Activated gamma-delta T cell treated with Interleukin-2 at 50 U/mL for 16 hours (primary cell): ENCODE measurements around the gene DNAJB5.
A peak's percentile ranks its signal among the peaks of the same experiment; 100 is the strongest.

ENCODE experiments used
- DNase-seq: peaks from one replicate; pipeline ENCODE4 v3.0.0-alpha.2; 2020

The DNAJB5 gene

DNA sequence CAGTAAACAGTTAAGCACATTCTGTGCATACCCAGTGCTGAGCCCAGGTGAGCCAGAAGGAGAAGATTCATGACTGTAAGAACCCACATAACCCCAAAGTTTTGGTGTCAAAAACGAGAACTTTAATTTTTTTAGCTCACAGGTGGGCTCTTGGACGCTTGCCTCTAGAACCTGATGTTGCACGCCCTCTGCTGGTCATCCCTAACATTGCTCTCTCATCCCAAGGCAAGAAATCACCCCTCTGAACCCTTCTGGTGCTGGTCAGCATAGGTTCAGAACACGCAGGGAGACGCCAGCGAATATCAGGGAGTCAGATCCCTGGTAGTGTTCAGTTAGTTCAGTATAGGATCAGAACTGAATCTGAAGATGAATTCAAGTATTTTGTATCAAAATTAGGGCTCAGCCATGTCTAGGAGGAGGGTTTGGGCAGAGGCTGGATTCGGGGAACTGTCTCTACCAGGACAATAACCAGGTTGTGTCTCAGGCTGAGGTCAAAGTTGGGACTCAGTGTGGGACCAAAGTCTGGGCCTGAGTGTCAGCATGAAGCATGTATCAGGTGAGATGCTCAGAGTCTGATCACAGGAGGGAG, 4.1 kb upstream of the DNAJB5 start:
- DNase-seq, result peak; percentile 54

DNA sequence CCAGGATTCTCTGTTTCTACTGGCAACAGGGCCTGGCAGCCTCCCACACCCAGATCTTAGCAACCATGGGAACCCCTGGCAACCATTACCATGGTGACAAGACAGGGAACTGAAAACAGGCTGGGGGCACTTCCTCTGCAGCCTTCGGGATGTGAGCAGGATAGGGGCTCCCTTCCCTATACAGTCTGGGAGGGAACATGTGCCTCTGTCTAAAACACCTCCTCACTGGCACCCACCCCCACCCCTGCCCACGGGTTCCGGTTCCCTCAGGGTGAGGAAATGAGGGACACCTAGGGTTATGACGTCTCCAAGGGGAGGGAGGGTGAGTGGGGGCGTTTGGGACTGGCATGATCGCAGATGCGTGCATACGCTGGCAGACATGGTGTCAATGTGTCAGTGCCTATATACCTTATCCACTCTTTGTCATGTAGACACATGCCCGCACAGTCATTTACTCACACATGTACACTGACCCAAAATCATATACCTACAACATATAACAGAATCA, 3.0 kb upstream of the DNAJB5 start:
- peak; percentile 38 for DNase-seq

DNA sequence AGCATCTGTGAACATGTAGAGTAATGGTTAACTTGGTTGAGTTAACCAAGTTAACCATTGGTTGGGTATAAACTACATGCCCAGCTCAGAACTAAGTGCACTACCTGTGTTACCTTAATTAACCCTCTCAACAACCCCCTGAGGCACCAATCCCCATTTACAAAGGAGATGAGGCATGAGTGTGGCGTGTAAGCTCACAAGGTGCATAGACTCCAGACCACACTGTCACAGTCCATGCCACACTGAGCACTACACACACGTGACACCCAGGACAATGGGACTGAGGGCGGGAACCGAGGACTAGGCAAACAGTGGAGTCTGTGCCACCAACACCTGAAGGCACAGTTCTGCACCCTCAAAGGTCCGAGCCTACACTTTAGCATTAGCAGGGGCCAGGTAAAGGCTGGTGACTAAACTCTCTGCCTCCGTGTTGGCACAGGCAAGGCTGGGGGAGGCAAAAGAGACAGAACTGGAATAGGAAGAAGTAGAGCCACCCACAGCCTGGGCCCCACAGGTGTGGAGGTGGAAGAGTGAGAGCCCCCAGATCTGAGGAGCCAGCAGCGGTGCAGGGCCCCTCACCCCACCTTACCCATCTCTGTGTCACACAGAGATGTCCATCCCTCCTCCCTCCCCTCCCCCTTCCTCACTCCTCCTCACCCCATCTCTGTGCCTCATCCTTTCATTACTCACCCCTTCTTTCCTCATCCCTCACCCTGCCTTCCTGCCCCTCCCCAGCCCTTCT, 2.2 kb upstream of the DNAJB5 start:
- no peak for DNase-seq

DNA sequence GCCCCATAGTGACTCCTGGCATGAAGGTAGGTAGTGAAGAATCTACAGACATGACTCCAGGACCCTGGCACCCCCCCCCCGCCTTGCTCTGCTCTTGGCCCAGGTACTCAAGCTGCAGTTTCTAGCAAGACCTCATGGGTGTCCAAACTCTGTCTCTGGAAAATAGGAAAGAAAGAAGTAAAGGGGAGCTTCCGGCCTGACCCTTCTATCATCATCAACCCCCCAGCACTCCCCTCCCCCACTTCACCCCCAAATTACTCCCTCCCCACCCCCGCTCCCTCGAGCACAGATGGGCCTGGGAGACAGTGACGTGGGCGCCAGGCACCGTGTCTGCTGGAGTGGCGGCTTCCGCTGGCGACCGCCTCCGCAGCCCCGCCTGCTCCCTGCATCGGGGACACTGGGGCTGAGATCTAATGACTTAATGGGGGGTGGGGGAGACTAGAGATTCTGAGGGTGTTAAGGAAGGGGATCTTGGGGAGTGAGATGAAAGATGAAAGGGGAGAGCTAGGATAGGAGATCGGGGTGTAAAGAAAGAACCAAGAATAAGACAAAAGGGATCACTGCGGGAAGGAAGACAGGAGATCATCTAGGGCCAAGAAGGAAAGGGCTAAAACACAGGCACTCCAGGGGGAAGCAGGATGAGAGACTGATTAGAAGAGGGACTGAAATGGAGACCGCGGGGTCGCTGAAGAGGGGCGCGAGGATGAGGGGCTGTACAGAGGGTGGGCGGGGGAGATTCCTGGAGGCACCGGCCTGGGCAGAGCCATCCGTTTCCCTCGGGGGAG, 1.1 kb upstream of the DNAJB5 start:
- DNase-seq, result no peak

DNA sequence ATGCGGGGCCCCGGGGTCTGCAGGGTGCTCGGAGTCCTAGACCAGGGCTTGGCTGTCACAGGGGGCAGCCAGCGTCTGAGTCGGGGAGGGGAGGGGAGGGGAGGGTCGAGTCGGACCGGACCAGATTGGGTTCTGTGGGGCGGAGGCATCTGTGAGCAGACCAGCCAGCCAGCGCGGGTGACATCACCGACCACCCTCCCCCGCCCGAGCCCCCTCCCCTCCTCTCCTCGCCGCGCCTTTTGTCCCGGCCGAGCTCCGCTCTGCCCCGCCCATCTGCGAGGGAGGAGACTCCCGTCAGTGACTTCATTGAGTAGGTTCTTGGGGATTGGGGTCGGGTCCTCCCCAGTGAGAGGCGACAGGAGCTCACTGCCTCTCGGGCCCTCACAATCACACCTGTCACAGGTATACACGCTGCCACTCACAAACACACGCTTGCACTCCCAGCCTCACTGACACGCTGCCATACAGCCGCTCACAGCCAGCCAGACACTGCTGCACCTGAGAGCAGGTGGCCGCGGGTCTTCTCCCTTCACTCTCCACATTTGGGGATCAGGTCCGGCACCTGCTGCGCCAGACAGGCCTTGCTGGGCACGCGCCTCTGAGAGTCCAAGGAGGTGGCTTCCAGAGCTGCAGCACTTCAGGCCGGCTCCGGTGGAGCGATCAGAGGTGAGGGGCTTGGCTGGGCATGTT, 546 bp downstream of the DNAJB5 start:
- DNase-seq, result peak; percentile 20

DNA sequence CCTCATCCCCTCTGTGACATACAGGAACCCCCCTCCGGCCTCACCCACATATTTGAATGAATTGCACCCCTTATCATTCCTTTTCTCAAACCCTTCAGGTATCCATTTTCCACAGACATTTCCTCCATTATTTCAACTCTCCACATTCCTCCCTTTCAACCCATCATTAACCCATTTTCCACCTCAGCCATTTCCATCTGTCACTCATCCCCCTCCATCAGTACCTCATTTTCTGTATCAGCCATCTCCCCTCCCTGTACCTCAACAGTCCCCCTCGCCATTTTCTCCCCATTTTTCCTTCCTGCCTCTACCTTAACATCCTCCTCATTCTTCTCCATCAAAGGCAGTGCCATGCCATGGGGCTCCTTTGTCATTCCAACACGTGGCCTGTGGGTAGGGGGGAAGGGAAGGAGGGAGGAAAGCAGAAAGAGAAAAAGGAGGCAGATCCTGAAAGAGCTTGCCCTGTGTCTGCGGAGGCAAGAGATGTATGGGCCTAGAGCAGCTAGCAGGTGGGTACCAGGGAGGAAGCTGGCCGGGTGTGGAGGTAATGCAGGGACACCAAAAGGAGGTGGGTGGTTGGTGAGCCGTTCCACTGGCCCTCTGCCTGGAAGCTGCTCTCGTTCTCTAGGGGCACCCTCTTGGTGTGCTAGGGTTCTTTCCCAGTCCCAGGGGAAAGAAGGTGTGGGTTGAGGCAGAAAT, 1.5 kb downstream of the DNAJB5 start:
- DNase-seq, result no peak

DNA sequence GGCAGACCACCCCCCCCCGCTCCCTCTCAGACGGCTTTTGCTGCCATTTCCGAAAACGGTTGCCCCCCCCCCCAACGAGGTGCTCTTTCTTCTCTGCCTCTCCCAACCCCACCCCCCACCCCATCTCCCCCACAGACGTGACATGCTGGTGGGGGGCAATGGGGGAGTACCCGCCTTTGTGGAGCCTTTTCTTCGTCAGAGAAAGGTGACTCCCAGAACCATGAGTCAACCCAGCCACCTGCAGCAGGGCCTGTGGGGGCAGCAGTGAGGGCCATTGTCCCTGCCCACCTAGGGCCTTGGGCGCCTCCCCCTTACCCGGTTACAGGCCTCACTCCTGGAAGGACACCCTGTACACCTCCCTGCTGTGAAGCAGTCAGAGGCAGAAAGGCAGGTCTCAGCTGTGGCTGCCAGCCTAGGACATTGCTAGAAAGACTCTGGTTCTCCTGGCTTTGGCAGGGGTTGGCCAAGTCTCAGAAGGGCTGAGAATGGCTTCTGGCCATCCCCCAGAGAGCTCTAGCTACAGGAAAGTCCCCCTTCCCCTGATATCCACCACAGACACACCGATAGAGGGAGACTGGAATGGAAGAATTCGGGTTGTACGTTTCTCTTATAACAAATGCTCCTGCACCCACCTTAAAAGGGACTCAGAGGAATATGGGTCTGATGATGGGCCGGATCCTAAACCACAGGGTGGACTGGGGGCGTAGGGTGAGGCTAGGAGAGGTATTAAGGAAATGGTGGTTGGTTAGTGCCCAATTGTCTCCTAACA, 2.2 kb downstream of the DNAJB5 start:
- DNase-seq, result no peak

DNA sequence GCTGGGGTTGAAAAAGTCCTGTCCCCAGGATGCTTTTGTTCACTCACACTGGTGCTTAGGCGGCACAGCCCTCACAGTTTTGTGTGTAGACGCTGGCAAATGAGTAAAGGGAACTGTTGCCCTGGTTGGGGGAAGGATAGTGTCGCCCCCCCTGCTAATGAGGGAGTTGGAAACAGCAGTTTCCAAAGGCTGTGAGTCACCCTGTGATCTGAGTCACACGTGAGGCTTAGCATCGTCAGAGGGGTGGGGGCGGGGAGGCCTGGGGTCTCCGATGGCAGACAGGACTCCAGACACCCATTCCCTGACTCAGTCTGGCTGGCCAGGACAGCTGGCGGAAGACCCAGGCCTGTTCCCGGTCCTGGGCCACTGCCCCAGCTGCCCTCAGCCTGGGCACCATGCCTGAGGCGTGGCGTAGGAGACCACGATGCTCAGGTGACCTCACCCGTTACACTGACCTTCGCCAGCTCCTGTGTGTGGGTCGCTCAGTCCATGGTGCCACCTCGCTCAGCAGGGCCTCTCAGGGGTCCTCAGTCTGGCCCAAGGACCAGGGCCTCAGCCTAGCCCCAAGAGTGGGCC, 2.9 kb downstream of the DNAJB5 start:
- DNase-seq, result no peak

DNA sequence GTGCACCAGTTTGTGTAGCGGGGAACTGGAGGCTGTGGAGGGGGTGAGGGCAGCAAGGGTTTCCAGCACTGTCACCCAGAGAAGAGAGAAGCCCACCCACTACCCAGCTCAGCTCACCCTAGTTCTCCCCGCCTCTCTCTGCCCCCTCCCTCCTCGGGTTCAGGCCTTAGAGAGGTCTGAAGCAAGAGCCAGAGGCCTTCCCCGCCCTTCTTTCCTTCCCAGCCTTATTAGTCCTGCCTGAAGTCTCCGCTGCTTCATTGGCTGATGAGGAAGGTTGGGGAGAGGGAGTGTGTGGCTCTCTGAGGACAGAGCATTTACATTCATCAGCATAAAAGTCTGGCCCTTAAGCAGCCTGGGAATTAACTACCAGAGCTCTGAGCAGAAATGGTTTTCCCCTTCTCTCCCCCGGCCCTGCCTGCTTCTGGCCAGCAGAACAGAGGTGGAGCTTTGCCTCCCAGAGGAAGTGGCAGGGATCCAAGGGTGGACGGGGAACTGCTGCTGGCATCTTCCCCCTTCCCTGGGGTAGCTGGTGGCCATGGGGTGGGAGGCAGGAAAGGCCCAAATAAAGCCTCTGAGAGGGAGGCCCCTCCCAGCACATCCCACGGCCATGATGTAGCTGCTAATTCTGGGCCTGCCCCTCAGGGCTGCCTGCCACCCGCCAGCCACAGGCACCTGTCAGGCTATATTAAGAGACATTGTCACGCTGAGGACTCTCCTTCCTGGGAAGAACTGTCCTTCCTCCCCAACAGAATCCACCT, 4.1 kb downstream of the DNAJB5 start:
- DNase-seq, result no peak

DNA sequence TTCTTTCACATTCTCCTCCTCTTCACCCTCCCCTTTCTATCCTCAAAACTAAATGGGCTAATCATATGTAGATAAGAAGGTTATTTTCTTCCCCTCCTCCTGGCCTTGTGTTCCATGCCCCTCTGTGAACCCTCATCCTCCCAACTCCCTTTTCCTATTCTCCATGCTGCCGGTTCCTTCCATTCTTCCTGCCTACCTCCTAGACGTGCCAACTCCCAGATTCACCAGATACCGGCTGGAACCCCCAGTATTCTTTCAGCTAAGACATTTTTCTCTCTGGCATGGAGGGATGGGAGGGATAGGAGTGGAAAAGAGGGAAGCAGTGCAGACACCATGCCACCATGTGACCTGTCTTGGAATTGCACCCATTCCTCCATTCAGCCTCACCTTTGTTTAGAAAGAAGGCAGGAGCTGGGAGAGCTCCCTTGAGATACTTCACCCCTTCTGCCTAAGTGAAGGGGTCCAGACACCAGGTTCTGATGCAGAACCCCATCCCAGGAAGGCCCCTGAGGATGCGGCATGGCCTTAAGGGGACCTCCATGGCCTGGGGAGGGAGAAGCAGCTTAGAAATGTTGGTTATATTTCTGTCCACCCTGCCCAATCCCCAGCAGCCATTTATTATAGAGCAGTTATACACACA, 4.8 kb downstream of the DNAJB5 start:
- no peak for DNase-seq

DNA sequence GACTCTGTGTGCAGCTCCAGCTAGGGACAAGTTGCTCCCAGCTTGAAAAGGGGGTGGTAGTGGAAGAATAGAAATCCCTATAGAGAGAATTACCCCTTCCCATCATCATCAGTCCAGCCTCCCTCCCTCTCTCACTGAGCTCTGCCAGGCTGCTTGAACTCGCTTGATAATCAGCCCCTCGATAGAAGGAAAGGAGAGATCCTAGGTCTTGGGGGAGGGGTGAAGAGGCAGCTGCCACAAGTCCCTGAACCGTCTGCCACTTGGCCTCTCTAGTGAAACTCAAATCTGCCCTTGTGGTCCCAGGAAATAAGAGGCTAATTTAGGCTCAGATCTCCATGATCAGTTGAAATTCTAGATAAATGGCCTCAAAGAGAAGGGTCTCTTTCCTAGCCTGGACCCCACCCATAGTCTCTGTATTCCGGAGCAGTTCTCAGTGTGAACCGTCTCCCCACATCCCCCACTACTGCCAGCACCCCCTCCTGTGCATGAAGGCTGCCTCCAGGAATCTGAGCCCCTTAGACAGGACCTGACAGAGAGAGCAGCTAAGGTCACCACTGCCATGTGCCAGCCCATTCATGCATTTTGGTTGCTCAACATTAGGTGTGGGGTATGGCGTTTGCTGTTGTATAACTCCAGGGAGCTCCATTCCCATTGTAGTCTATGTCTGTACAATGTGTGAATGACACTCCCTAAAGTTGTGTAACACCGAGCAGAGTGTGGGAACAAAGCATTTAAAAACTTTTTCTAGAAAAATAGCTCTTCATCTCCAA, 5.5 kb downstream of the DNAJB5 start:
- no peak for DNase-seq

DNA sequence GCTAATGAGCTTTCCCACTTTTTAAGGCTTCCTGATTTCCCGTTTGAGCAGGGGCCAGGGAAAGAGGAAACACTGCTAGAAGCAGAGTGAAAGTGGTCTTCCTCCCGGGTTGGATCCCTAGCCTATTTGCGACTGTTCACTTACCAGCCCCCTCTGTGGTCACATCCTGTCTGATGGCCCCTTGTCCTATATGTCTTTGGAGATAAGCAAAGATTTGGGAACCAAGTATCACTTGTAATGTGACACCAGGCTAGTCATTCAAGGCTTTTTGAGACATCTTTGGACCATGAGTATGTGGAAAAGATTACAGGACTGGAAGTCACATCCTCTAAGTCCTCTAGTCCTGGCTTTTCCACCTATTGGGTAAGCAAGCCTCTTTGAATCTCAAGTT, 6.1 kb downstream of the DNAJB5 start:
- DNase-seq, result no peak

DNA sequence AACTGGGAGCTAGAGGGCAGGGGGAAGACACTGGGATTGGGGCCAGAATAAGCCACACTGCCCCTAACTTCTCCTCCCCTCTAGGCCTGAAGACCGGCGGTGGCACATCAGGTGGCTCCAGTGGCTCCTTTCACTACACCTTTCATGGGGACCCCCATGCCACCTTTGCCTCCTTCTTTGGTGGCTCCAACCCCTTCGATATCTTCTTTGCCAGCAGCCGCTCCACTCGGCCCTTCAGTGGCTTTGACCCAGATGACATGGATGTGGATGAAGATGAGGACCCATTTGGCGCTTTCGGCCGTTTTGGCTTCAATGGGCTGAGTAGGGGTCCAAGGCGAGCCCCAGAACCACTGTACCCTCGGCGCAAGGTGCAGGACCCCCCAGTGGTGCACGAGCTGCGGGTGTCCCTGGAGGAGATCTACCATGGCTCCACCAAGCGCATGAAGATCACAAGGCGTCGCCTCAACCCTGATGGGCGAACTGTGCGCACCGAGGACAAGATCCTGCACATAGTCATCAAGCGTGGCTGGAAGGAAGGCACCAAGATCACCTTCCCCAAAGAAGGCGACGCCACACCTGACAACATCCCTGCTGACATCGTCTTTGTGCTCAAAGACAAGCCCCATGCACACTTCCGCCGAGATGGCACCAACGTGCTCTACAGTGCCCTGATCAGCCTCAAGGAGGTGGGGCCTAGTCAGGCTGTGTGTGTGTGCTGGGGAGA, 6.8 kb downstream of the DNAJB5 start:
- DNase-seq, result no peak

DNA sequence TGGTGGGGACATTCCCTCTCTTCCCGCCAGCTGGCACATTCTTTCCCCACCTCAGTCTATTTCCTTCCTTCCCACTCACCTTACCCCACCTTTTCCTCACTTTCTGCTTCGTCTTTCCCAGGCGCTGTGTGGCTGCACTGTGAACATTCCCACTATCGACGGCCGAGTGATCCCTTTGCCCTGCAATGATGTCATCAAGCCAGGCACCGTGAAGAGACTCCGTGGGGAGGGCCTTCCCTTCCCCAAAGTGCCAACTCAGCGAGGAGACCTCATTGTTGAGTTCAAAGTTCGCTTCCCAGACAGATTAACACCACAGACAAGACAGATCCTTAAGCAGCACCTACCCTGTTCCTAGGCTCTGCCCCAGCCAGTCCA, 7.3 kb downstream of the DNAJB5 start:
- no peak for DNase-seq

DNA sequence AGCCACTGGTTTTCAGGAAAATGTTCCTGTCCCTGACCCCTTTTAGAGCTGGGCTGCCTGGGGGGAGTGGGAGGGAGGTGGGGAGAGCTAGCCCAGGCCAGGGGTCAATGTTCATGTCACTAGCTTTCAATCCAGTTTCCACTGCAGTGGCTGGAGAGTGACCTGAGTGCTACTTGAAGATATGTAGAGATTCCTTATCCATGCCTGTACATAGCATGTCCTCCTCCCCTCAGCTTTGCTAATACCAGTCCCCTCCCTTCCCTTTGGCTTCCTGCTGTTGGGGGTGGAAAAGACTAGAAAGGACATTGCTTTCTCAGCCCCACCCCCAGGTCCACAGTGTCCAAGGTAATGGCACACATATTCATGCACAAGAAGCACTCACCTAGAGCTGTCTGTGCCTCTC, 7.8 kb downstream of the DNAJB5 start:
- DNase-seq, result no peak

DNA sequence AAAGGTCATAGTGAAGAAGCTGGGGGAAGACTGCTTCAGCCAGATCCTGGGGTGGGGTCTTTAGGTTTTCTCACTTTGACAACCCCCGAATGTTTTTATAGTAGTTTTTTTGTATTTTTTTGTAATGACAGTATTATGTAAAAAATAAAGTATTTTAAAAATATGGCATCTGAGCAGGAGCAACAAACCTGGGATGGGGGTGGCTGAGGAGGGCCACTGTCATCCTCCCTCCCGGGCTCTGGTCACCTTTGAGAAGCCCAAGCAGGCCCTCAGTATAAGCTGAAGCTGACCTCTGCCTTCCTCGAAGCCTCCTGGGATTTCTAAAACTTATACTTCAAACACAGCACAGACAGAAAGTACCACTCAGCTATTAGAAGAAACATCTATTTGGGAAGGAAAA, 8.7 kb downstream of the DNAJB5 start:
- no peak for DNase-seq

DNA sequence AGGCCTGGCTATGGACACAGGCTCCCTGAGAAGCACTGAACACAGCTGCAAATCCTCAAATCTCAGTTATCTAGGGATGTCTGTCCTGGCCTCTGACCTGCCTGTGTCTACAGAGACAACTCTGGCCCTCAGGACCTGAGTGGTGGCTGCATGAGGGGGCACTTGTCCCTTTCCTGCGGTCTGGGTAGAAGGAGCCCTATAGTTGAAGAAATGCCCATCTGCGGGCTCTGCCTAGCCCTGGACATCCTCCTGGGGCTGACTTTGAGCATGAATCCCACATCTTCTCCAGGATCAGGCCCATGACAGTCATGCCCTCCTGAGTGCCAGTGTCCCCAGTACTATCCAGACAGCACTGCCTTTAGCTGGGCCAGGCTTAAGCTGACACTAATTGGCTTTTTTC, 10.0 kb downstream of the DNAJB5 start:
- no peak for DNase-seq

DNA sequence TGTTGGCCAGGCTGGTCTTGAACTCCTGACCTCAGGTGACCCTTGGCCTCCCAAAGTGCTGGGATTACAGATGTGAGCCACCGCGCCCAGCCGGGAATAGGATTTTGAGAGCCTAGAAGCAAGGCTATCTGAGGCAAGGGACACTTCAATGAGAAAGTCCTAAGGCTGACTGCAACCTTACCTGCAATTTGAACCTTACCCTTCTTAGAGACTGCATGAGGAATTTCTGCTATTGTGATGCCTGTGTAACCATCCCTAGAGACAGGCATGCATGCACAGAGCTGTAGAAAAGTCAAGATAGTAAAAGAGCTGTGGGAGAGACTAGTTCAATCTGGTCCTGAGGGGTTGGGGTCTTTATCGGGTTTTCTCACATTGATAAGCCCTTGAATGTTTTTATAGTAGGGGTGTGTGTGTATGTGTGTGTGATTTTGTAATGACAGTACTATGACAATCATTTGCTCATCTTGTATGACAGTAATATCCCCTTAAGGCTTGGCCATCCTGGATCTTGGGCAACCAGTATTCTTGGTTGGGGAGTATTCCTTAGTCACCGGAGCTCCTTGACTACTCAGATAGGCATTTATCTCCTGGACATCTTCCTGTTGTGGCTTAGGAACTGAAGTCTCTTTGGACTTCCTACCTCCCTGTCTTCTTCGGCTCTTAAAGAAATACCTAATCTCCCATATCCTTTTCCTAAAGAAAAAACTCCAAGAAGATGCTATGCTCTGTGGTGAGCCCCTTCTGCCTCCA, 11.2 kb downstream of the DNAJB5 start:
- no peak for DNase-seq
